ENCODE data around the gene MAST3. TPM values are rescaled to one million over a fixed set of nuclear protein-coding genes. Genes with fewer than 3 reads are reported as not detected.

MAST3 gene
- total RNA-seq, 1 donor from 2014 or later: 4.6 TPM

- no peak for DNase-seq (ENCODE audit: low read depth)
- Histone ChIP-seq H3K27me3 (ENCODE audit: control insufficient read depth, insufficient read depth, low read length) (no peaks in the 10 kb centered on the region), H3K36me3 (ENCODE audit: control insufficient read depth, insufficient read depth, low read length) (no peaks in the 10 kb centered on the region), H3K4me3 (ENCODE audit: low read depth, low read length) (no peak overlapping the region)
- TF ChIP-seq, protein P1, sequence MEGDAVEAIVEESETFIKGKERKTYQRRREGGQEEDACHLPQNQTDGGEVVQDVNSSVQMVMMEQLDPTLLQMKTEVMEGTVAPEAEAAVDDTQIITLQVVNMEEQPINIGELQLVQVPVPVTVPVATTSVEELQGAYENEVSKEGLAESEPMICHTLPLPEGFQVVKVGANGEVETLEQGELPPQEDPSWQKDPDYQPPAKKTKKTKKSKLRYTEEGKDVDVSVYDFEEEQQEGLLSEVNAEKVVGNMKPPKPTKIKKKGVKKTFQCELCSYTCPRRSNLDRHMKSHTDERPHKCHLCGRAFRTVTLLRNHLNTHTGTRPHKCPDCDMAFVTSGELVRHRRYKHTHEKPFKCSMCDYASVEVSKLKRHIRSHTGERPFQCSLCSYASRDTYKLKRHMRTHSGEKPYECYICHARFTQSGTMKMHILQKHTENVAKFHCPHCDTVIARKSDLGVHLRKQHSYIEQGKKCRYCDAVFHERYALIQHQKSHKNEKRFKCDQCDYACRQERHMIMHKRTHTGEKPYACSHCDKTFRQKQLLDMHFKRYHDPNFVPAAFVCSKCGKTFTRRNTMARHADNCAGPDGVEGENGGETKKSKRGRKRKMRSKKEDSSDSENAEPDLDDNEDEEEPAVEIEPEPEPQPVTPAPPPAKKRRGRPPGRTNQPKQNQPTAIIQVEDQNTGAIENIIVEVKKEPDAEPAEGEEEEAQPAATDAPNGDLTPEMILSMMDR (IDR thresholded peaks at IDR 0.05; ENCODE audit: insufficient read depth, low read length, poor library complexity, severe bottlenecking): no peak
Observed at GRCh38 chr19:18089726-18090125, 7.9 kb upstream of the MAST3 start.

DNA sequence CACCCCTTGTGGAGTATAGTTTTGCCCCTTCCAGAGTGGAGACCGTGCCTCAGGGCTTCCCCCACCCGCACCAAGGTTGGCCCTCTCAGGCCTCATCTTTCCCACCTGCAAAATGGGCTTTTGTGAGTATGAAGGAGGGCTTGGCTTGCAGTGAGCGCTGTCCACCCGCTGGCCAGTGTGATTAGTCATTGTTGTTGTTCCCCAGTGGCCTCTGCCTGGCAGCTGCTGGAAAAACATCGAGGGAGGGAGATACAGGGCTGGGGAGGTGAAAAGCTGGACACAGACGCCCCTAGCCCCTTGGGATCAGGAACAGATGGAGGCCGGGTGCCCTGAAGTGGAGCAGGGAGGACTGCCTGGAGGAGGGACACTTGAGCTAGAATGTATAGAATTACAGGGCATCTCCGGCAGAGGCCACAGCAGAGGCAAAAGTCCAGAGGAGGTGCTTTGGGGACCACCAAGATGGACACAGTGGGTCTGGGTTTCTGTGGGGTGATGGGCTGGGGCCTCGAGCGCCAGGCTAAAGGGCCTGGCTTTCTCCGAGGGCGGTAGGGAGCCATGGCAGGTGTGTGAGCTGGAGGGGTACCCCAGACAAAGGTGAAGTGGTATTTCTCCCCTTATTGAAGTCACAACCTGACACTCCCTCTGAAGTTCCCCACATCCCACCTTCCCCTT is 6.9 kb upstream of the MAST3 start:
- no peaks in the 10 kb centered on the region for H3K36me3 ChIP-seq (ENCODE audit: control insufficient read depth, insufficient read depth, low read length)
- TF ChIP-seq, protein P1 (IDR thresholded peaks at IDR 0.05; ENCODE audit: insufficient read depth, low read length, poor library complexity, severe bottlenecking): no peak
- no peak for DNase-seq (ENCODE audit: low read depth)
- H3K4me3 ChIP-seq (ENCODE audit: low read depth, low read length): no peak overlapping the region
- H3K27me3 ChIP-seq (ENCODE audit: control insufficient read depth, insufficient read depth, low read length): no peaks in the 10 kb centered on the region

- Histone ChIP-seq H3K36me3 (ENCODE audit: control insufficient read depth, insufficient read depth, low read length) (no peaks in the 10 kb centered on the region), H3K4me3 (ENCODE audit: low read depth, low read length) (no peak overlapping the region), H3K27me3 (ENCODE audit: control insufficient read depth, insufficient read depth, low read length) (no peaks in the 10 kb centered on the region)
- no peak for DNase-seq (ENCODE audit: low read depth)
- TF ChIP-seq, protein P1 (IDR thresholded peaks at IDR 0.05; ENCODE audit: insufficient read depth, low read length, poor library complexity, severe bottlenecking): no peak
Observed at GRCh38 chr19:18091217-18091608, 6.4 kb upstream of the MAST3 start.

DNA sequence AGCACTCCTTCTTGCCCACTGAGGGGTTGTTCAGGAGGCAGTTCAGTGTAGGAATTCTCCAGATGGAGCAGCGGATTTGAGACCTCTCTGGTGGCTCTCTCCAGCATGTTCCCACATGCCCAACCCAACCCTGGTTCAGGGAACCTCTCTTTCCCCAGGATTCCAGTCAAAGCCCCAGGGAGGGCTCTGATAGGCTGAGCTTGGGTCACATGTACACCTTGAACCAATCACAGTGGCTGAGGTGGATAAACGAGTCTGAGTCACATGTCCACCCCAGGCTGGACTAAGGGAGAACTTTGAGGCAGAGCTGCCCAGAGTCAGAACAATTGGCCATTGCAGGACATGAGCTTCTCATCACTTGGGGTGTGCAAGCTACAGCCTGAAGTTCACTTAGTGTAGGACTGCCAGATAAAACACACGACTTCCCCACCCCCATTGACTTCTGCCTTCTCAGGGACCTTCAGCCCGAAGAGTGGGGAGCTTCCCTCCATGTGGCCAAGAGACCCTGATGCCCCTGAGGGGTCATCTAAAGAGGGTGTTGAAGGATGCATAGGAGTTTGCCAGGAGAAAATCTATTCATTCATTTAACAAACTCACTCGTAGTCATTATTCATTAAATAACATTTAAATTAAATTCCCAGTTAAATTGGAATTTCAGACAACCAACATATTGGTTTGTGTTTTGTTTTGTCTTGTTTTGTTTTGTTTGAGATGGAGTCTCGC is 4.0 kb upstream of the MAST3 start:
- DNase-seq (ENCODE audit: low read depth): no peak
- TF ChIP-seq, protein P1 (IDR thresholded peaks at IDR 0.05; ENCODE audit: insufficient read depth, low read length, poor library complexity, severe bottlenecking): no peak
- no peaks in the 10 kb centered on the region for H3K36me3 ChIP-seq (ENCODE audit: control insufficient read depth, insufficient read depth, low read length)
- H3K27me3 ChIP-seq (ENCODE audit: control insufficient read depth, insufficient read depth, low read length): peaks cover 8% of the 10 kb centered on the region
- no peak overlapping the region for H3K4me3 ChIP-seq (ENCODE audit: low read depth, low read length)

DNA sequence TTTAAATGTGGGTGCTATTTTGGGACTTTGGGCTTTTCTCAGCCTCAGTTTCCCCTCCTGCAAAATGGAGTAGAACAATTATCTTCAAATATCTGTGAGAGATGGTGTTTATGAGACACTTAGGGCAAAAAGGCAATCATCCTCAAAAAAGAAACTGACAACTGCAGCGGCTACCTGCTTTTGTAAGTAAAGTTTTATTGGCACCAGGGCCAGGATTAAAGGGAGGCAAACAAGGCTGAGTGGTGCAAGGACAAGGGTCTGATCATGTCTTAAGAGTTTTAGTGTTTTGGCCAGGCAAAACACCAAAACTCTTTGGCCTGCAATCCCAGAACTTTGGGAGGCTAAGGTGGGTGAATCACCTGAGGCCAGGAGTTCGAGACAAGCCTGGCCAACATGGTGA is 1.3 kb upstream of the MAST3 start:
- Histone ChIP-seq H3K27me3 (ENCODE audit: control insufficient read depth, insufficient read depth, low read length) (peaks cover 23% of the 10 kb centered on the region), H3K36me3 (ENCODE audit: control insufficient read depth, insufficient read depth, low read length) (no peaks in the 10 kb centered on the region), H3K4me3 (ENCODE audit: low read depth, low read length) (no peak overlapping the region)
- DNase-seq (ENCODE audit: low read depth): no peak
- TF ChIP-seq, protein P1 (IDR thresholded peaks at IDR 0.05; ENCODE audit: insufficient read depth, low read length, poor library complexity, severe bottlenecking): no peak
